Daoy (cell line): ENCODE results near the gene CFC1. TPM values are rescaled to one million over a fixed set of nuclear protein-coding genes. Genes with fewer than 3 reads are reported as not detected.
"Not testable (repeated sequence)": the region's sequence is repeated elsewhere in the genome, so short reads cannot be mapped to it uniquely, and the experiment has no call there.

ENCODE experiments used
- DNase-seq: peaks from one replicate; pipeline ENCODE4 v3.0.0-alpha.2; 2015; ENCODE audit warnings: low read depth
- total RNA-seq: library from RNA; depleted of rRNA; stranded (reverse); fragments of >200 nt; shearing (Covaris generic); gene quantifications from 2 replicates; pipeline ENCODE4 v1.2.3, GENCODE V29; 2014; rRNA removed

The CFC1 gene
- total RNA-seq, 1 experiment from 2014 or later: not detected

- DNase-seq: not testable (repeated sequence)
Observed at GRCh38 chr2:130583582-130583981, 15.8 kb downstream of the CFC1 start.

GRCh38 chr2:130582970-130583369 lies 16.4 kb downstream of the CFC1 start:
- not testable (repeated sequence) for DNase-seq

- peak; percentile 0 for DNase-seq
Observed at GRCh38 chr2:130581491-130581890, 17.9 kb downstream of the CFC1 start.

GRCh38 chr2:130579121-130579520 lies 20.3 kb downstream of the CFC1 start:
- not testable (repeated sequence) for DNase-seq

- DNase-seq: not testable (repeated sequence)
Observed at GRCh38 chr2:130577559-130577958, 21.8 kb downstream of the CFC1 start.

- not testable (repeated sequence) for DNase-seq
Observed at GRCh38 chr2:130576209-130576784, 23.1 kb downstream of the CFC1 start.

GRCh38 chr2:130574230-130574629 lies 25.1 kb downstream of the CFC1 start:
- not testable (repeated sequence) for DNase-seq

GRCh38 chr2:130571929-130572328 lies 27.4 kb downstream of the CFC1 start:
- DNase-seq: not testable (repeated sequence)

GRCh38 chr2:130566165-130566564 lies 33.2 kb downstream of the CFC1 start:
- not testable (repeated sequence) for DNase-seq

- not testable (repeated sequence) for DNase-seq
Observed at GRCh38 chr2:130556441-130556840, 42.9 kb downstream of the CFC1 start.

GRCh38 chr2:130554178-130554577 lies 45.2 kb downstream of the CFC1 start:
- not testable (repeated sequence) for DNase-seq

- DNase-seq: not testable (repeated sequence)
Observed at GRCh38 chr2:130549475-130549874, 49.9 kb downstream of the CFC1 start.

- DNase-seq: not testable (repeated sequence)
Observed at GRCh38 chr2:130548418-130548817, 51.0 kb downstream of the CFC1 start.

- not testable (repeated sequence) for DNase-seq
Observed at GRCh38 chr2:130544978-130545377, 54.4 kb downstream of the CFC1 start.

GRCh38 chr2:130543785-130544528 lies 55.4 kb downstream of the CFC1 start:
- not testable (repeated sequence) for DNase-seq

GRCh38 chr2:130542789-130543188 lies 56.6 kb downstream of the CFC1 start:
- DNase-seq: not testable (repeated sequence)

Other genes starting within 250 kb of the CFC1 start
- gene PTPN18, start 243.5 kb downstream of the CFC1 start, total RNA-seq: 7.1 and 18.0 TPM in 2 replicates
- 0.06 and 0.40 TPM in 2 replicates for gene POTEI, start 90.2 kb downstream of the CFC1 start, total RNA-seq
- not detected in 2 replicates for gene CFC1B, start 78.4 kb downstream of the CFC1 start, total RNA-seq
- gene POTEJ, start 11.9 kb upstream of the CFC1 start, total RNA-seq: 0.06 and 0.18 TPM in 2 replicates
- gene GPR148, start 129.5 kb upstream of the CFC1 start, total RNA-seq: not detected in 2 replicates
- not detected in 2 replicates for gene AMER3, start 156.0 kb upstream of the CFC1 start, total RNA-seq
- 0.27 and 1.5 TPM in 2 replicates for gene ARHGEF4, start 237.3 kb upstream of the CFC1 start, total RNA-seq